SJSA1 (cell line): ENCODE measurements around the gene UBAP1. TPM values are rescaled to one million over a fixed set of nuclear protein-coding genes. Genes with fewer than 3 reads are reported as not detected.
"Not testable (repeated sequence)": the region's sequence is repeated elsewhere in the genome, so short reads cannot be mapped to it uniquely, and the experiment has no call there.

Source experiments
- DNase-seq, 2 experiments: peaks; one replicate each; pipeline ENCODE4 v3.0.0-alpha.2; 2015 to 2020; ENCODE audit warnings: low spot score in 2 of 2, low read depth in 1 of 2
- H3K27ac ChIP-seq: fragments of 250-450 bp; sonication (Bioruptor Pico); 2 replicates; pipeline ENCODE4 v1.5.1; 2020; ENCODE audit warnings: mild to moderate bottlenecking, moderate library complexity
- H3K27me3 ChIP-seq: fragments of 250-450 bp; sonication (Bioruptor Pico); replicated peaks from 2 replicates; pipeline ENCODE4 v1.5.1; 2020; ENCODE audit warnings: mild to moderate bottlenecking, moderate library complexity
- H3K36me3 ChIP-seq: fragments of 250-450 bp; sonication (Bioruptor Pico); 2 replicates; pipeline ENCODE4 v1.5.1; 2020; ENCODE audit warnings: mild to moderate bottlenecking
- H3K4me1 ChIP-seq: fragments of 250-450 bp; sonication (Bioruptor Pico); replicated peaks from 2 replicates; pipeline ENCODE4 v1.6.1; 2021; ENCODE audit warnings: mild to moderate bottlenecking
- H3K4me3 ChIP-seq: fragments of 250-450 bp; sonication (Bioruptor Pico); 2 replicates; pipeline ENCODE4 v1.5.1; 2020; ENCODE audit warnings: mild to moderate bottlenecking
- H3K9me3 ChIP-seq: fragments of 250-450 bp; sonication (Bioruptor Pico); replicated peaks from 2 replicates; pipeline ENCODE4 v1.5.1; 2020; ENCODE audit warnings: mild to moderate bottlenecking
- total RNA-seq: library from RNA; depleted of rRNA; stranded (reverse); fragments of >200 nt; shearing (Covaris generic); gene quantifications from 2 replicates; pipeline ENCODE4 v1.2.3, GENCODE V29; 2014

Gene UBAP1
- total RNA-seq, 1 experiment from 2014 or later, result 15.3 TPM

DNA sequence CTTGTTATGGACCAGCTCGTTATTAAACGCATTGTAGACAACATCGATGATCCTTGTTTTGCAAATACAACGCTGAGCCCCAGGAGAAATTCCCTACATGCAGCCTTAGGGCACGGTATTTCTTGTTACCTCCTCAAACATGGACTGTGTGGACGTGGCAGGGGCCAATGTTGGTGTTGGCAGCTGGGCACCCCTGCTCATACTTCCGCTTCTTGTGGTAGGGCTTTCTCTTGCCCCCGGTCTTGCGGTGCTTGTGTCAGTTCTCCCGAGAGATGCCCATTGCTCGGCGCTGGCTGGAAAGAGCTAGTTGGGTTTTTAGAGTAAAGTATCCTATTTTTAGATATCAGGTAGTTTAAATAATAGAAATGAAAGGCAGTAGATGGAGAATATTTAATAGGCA is 45.5 kb downstream of the UBAP1 start:
- no peak for DNase-seq
- H3K36me3 ChIP-seq, result no peaks in the 10 kb centered on the region
- H3K4me1 ChIP-seq, result no peaks in the 10 kb centered on the region
- no peaks in the 10 kb centered on the region for H3K27me3 ChIP-seq
- no peak overlapping the region for H3K4me3 ChIP-seq
- no peaks in the 10 kb centered on the region for H3K9me3 ChIP-seq
- no peak overlapping the region for H3K27ac ChIP-seq

DNA sequence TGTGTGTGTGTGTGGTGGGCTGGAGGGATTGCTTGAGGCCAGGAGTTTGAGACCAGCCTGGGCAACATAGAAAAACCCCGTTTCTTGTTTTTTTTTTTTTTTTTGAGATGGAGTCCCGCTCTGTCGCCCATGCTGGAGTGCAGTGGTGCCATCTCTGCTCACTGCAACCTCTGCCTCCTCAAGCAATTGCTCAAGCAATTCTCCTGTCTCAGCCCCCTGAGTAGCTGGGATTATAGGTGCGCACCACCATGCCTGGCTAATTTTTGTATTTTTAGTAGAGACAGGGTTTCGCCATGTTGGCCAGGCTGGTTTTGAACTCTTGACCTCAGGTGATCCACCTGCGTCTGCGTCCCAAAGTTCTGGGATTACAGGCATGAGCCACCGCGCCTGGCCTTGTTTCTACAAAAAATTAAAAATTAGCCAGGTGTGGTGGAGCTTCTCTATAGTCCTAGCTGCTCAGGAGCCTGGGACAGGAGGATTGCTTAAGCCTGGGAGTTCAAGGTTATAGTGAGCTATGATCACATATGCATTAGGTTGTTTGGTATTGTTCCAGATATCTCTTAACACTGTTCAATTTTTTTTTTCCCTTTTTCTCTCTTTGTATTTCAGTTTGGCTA is 47.4 kb downstream of the UBAP1 start:
- not testable (repeated sequence) for H3K27ac ChIP-seq, H3K36me3 ChIP-seq, H3K27me3 ChIP-seq, H3K4me3 ChIP-seq, H3K4me1 ChIP-seq, H3K9me3 ChIP-seq, DNase-seq

DNA sequence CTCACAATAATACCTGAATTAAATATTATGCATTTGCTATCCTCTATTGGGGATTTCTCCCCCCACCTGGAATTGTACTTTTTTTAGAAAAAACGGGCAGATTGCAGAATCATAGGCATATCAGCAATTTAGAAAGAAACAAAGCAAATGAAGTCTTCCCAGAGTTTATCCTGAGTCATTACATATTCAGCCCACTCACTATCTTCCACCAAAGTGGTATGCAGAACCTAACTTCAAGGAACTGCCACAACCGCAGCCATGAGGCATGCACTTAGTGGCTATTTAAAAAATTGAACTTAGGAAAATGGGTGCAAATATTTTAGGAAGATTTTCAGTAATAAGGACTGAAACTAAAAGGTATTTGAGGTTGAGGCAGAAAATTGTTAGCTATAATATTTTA is 48.6 kb downstream of the UBAP1 start:
- Histone ChIP-seq H3K4me3 (no peak overlapping the region), H3K27ac (no peak overlapping the region), H3K27me3 (no peaks in the 10 kb centered on the region), H3K4me1 (no peaks in the 10 kb centered on the region), H3K36me3 (no peaks in the 10 kb centered on the region), H3K9me3 (no peaks in the 10 kb centered on the region)
- no peak for DNase-seq

DNA sequence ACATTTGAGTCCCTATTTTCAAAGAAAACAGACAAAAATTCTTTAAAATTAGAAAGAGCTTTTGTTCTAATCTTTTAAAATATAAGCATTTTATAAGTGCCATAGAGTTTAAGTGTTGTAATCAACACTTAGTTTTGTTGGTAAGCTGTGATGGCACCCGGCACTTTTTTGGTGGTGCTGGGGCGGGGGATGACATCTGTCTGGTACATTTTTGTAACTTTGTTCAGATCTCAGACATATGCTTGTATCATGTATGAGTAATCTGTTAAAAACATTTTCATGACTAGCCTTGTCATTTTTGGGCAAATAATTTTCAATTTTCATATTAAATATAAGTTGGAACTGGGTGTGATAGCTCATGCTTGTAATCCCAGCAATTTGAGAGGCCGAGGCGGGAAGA is 51.7 kb downstream of the UBAP1 start:
- Histone ChIP-seq H3K36me3 (peaks cover 3% of the 10 kb centered on the region; the same call in 1 of the 2 replicates), H3K27ac (no peak overlapping the region), H3K4me1 (no peaks in the 10 kb centered on the region), H3K4me3 (no peak overlapping the region), H3K27me3 (no peaks in the 10 kb centered on the region), H3K9me3 (no peaks in the 10 kb centered on the region)
- DNase-seq, result no peak

DNA sequence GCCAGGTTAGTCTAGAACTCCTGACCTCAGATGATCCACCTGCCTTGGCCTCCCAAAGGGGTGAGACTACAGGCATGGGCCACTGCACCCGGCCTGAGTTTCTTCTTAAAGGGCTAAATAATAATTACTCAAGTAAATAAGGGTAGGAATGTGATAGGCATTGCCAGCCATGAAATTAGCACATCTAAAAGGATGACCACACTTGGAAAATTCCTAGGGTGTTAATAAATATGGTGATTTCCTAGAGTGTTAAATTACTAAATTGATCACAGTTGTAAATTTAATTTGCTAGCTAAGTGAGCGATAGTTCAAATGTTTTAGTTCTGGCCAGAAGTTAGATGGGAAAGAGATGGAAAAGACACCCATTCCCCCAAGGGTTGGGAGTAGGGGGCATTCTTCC is 53.4 kb downstream of the UBAP1 start:
- Histone ChIP-seq H3K36me3 (peaks cover 7% of the 10 kb centered on the region), H3K4me3 (no peak overlapping the region), H3K4me1 (no peaks in the 10 kb centered on the region), H3K9me3 (no peaks in the 10 kb centered on the region), H3K27me3 (no peaks in the 10 kb centered on the region), H3K27ac (no peak overlapping the region)
- no peak for DNase-seq

DNA sequence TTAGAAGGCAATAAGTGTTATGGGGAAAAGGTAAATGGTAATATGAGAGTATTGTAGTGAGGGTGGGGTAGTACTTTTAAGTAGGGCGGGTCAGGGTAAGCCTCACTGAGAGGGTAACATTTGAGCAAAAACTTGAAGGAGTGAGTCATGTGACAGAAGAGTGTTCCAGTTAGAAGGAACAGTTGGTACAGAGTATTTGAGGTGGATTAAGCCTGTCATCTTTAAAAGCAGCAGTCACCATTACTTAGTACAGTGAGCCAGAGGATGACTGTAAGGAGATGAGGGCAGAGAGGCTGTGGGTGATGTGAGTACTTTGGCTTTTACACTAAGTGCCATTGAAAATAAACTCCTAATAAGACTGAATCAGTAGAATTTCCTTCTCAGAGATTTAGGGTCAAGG is 54.8 kb downstream of the UBAP1 start:
- DNase-seq, result no peak
- no peaks in the 10 kb centered on the region for H3K9me3 ChIP-seq
- no peak overlapping the region for H3K27ac ChIP-seq
- peaks cover 7% of the 10 kb centered on the region for H3K36me3 ChIP-seq
- H3K27me3 ChIP-seq, result no peaks in the 10 kb centered on the region
- no peaks in the 10 kb centered on the region for H3K4me1 ChIP-seq
- no peak overlapping the region for H3K4me3 ChIP-seq

DNA sequence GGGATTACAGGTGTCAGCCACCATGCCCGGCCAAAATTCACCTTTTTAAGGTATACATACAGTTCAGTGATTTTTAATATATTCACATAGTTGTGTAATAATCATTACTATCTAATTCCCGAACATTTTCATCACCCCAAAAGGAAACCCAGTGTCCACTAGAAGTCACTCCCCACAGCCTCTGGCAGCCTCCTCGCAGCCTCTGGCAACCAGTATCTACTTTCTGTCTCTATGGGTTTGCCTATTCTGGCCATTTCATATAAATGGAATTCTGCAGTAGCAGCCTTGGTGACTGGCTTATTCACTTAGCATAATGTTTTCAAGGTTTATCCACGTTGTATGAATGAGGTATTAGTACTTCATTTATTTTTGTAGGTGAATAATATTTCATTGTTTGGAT is 59.0 kb downstream of the UBAP1 start:
- Histone ChIP-seq H3K36me3 (peaks cover 16% of the 10 kb centered on the region), H3K4me1 (no peaks in the 10 kb centered on the region), H3K4me3 (no peak overlapping the region), H3K9me3 (no peaks in the 10 kb centered on the region), H3K27ac (no peak overlapping the region), H3K27me3 (no peaks in the 10 kb centered on the region)
- DNase-seq, result no peak

DNA sequence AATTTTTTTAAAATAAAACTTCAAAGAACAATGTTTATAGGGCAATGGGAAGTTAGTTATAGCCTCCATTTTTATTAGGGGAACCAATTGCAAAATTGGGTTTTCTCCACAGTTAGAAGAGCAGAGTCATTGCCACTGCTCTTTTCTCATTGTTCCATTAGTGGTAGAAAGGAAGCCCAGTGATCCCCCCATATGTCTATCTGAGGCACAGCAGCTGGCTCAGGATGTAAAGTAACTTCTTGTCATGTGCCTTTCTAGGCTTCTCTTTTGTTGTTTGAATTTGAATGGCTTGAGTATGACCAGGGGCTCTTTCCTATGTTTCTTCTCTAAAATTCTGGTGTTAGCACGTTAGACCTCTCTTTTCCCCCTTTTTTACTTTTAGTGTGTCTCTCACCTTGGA is 61.2 kb downstream of the UBAP1 start:
- Histone ChIP-seq H3K27ac (no peak overlapping the region), H3K9me3 (no peaks in the 10 kb centered on the region), H3K27me3 (no peaks in the 10 kb centered on the region), H3K4me3 (no peak overlapping the region), H3K4me1 (no peaks in the 10 kb centered on the region), H3K36me3 (peaks cover 15% of the 10 kb centered on the region)
- DNase-seq, result no peak

DNA sequence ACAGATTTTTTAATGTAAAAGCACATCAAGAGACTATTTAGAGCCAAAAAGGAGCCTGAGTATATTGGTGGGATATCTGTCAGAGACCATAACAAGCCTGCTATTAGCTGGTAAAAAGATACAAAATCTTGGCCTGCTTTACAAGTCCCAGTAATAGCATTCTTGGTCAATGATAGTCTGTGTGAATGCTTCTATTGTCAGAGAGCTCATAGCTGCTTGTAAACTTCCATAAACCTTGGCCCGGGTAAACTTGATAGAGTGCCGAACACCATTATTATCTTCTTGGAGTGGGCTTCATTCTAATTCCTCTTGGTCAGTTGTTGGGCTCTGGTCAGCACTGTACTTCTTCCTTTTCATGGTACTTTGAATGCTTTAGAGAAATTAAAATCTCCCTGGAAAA is 64.0 kb downstream of the UBAP1 start:
- H3K4me3 ChIP-seq, result no peak overlapping the region
- no peaks in the 10 kb centered on the region for H3K27me3 ChIP-seq
- H3K27ac ChIP-seq, result no peak overlapping the region
- no peaks in the 10 kb centered on the region for H3K9me3 ChIP-seq
- no peak for DNase-seq
- H3K4me1 ChIP-seq, result no peaks in the 10 kb centered on the region
- H3K36me3 ChIP-seq, result peaks cover 15% of the 10 kb centered on the region; the same call in 1 of the 2 replicates

DNA sequence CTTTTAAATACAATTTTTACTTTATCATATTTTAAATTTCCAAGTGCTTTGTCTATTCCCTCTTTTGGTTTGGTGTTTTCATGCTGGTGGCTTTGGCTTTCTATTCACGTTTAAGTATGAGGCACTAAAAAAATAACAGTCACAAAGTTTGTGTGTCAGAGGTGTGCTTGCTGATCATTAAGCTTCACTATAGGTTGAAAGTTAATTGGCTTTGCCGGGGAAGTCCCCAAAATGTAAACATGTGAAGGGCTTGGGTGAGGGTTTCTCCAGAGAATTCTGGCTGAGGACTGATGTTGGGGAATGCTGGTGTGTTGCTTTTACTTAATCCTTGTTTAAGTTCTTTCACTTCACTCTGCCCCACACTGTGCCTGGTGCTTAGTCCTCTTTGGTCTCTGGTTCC is 66.4 kb downstream of the UBAP1 start:
- not testable (repeated sequence) for H3K4me1 ChIP-seq, H3K9me3 ChIP-seq, DNase-seq, H3K4me3 ChIP-seq, H3K27me3 ChIP-seq, H3K27ac ChIP-seq
- H3K36me3 ChIP-seq, result peaks cover 21% of the 10 kb centered on the region

DNA sequence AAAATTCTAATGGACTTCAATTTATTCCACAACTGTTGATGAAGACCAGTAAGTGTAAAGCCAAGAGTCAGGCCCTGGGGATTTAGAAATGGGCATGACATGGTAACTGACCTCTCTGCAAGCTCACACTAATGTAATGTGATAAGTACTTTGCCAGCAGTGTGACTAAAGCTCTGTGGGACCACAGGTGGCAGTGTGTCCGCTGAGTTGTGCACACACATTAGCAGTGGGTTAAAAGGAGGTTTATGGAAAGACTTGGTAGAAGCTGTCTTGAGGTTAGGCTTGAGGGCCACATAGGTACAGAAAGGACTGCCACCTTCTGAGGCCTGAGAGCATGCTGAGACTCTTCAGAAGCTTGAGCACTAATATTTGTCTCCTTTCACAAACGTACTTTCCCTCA is 67.6 kb downstream of the UBAP1 start:
- Histone ChIP-seq H3K4me3 (no peak overlapping the region), H3K27ac (no peak overlapping the region), H3K27me3 (no peaks in the 10 kb centered on the region), H3K36me3 (peaks cover 21% of the 10 kb centered on the region), H3K9me3 (no peaks in the 10 kb centered on the region), H3K4me1 (no peaks in the 10 kb centered on the region)
- no peak for DNase-seq

DNA sequence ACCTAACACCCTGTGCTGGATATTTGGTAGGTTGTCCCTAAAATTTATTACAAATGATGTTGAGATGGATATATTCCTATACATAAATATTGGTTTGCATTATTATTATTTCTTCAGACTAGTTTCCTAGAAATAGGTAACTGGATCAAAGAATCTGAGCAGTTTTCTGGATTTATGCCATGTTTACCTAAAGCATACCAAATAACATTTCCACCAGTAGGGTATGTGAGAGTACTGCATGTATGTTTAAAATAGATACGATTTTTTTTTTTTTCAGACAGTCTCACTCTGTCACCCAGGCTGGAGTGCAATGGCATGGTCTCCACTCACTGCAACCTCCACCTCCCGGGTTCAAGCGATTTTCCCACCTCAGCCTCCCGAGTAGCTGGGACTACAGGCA is 68.9 kb downstream of the UBAP1 start:
- H3K27me3 ChIP-seq, DNase-seq, H3K4me3 ChIP-seq, H3K9me3 ChIP-seq, H3K4me1 ChIP-seq, H3K27ac ChIP-seq: not testable (repeated sequence)
- peaks cover 15% of the 10 kb centered on the region for H3K36me3 ChIP-seq

DNA sequence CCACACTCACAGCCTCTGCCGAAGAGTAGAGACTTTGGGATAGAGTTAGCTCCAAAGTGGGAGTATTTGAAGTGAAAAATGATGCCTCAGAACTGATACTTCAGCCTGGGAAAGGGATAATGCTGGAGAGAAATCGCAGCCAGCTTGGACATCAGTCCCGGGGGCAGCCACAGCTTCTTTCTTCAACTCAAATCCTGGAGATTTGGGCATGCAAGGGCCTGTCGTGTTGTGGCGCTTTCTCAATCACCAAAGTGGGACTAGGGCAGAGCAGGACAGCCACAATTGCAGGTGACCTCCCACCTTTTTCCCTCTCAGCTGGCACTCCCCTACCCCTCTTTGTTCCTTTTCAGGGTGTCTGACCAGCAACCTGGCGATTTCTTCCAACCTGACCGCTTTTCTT is 70.4 kb downstream of the UBAP1 start:
- H3K36me3 ChIP-seq, result peaks cover 25% of the 10 kb centered on the region

DNA sequence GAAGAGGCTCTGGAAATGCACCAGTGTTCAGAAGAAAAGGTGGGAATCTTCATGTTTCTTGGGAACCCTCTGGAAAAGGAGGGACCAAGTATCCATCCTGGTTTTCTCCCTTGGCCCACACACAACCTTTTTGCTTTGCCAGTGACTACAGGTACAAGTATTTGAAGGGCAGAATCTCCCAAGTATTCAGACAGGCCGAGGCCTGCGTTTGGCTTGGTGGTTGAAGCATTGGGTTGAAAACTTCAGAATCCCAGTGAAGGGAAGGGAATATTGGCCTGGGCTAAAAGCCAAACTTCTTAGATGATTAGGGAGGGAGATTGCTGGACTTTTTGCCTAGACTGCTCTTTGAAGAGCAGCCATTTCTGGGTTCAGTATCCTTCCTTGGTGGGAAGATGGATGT is 71.9 kb downstream of the UBAP1 start:
- Histone ChIP-seq H3K9me3 (no peaks in the 10 kb centered on the region), H3K4me3 (no peak overlapping the region), H3K27ac (no peak overlapping the region), H3K4me1 (peaks cover 16% of the 10 kb centered on the region), H3K36me3 (peaks cover 37% of the 10 kb centered on the region), H3K27me3 (no peaks in the 10 kb centered on the region)
- no peak for DNase-seq

More for the DNA sequence above, 70.4 kb downstream of the UBAP1 start:
- peaks cover 4% of the 10 kb centered on the region for H3K4me1 ChIP-seq
- H3K4me3 ChIP-seq, result no peak overlapping the region
- no peak for DNase-seq
- no peaks in the 10 kb centered on the region for H3K9me3 ChIP-seq
- H3K27ac ChIP-seq, result no peak overlapping the region
- H3K27me3 ChIP-seq, result no peaks in the 10 kb centered on the region

DNA sequence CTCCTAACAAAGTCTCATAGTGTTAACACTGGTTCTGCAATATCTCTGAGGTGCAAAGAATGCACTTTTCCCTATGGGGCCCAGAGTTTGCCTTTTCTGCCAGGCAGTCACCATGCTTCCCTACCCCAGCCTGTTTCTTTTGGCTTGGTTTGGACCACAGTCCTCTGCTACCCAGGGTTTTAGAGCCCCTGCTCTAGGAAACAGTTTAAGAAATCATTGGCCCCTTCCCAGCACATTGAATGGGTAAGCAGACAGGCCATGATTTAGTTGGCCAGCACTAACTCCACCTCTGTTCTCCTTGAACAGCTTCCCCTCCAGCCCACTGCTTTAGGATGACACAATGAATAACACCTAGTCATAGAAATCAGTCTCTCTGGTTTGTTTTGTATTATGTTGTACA is 73.2 kb downstream of the UBAP1 start:
- Histone ChIP-seq H3K27ac (no peak overlapping the region), H3K4me1 (peaks cover 16% of the 10 kb centered on the region), H3K9me3 (no peaks in the 10 kb centered on the region), H3K4me3 (no peak overlapping the region), H3K36me3 (peaks cover 39% of the 10 kb centered on the region), H3K27me3 (no peaks in the 10 kb centered on the region)
- no peak for DNase-seq
